ENCODE results near the gene CCND2.
"Not testable (repeated sequence)": the region's sequence is repeated elsewhere in the genome, so short reads cannot be mapped to it uniquely, and the experiment has no call there.

CCND2 gene

GRCh38 chr12:4273652-4274395 is at the start of gene CCND2:
Gene CCND2, plus strand, starts transcription at chr12:4273762. Its CDS starts 279 bp downstream, at chr12:4274041.
- peak; percentile 82 for DNase-seq (ENCODE audit: low spot score)

- DNase-seq (ENCODE audit: low spot score): no peak
Measured at GRCh38 chr12:4224206-4224889, 49.2 kb upstream of the CCND2 start.

GRCh38 chr12:4225571-4225970 is 48.0 kb upstream of the CCND2 start:
- DNase-seq (ENCODE audit: low spot score): no peak

GRCh38 chr12:4227046-4227445 is 46.5 kb upstream of the CCND2 start:
- no peak for DNase-seq (ENCODE audit: low spot score)

GRCh38 chr12:4228122-4228580 is 45.4 kb upstream of the CCND2 start:
- DNase-seq (ENCODE audit: low spot score): no peak

GRCh38 chr12:4230526-4230925 is 43.0 kb upstream of the CCND2 start:
- no peak for DNase-seq (ENCODE audit: low spot score)

GRCh38 chr12:4238577-4238976 is 35.0 kb upstream of the CCND2 start:
- DNase-seq (ENCODE audit: low spot score): no peak

GRCh38 chr12:4239746-4240145 is 33.8 kb upstream of the CCND2 start:
- DNase-seq (ENCODE audit: low spot score): no peak

- no peak for DNase-seq (ENCODE audit: low spot score)
Measured at GRCh38 chr12:4240161-4240783, 33.3 kb upstream of the CCND2 start.

- DNase-seq (ENCODE audit: low spot score): no peak
Measured at GRCh38 chr12:4240981-4241380, 32.6 kb upstream of the CCND2 start.

GRCh38 chr12:4241592-4241991 is 32.0 kb upstream of the CCND2 start:
- DNase-seq (ENCODE audit: low spot score): no peak

GRCh38 chr12:4242595-4242994 is 31.0 kb upstream of the CCND2 start:
- no peak for DNase-seq (ENCODE audit: low spot score)

GRCh38 chr12:4243091-4243490 is 30.5 kb upstream of the CCND2 start:
- DNase-seq (ENCODE audit: low spot score): no peak

- not testable (repeated sequence) for DNase-seq (ENCODE audit: low spot score)
Measured at GRCh38 chr12:4243491-4244100, 30.0 kb upstream of the CCND2 start.

GRCh38 chr12:4244868-4245267 is 28.7 kb upstream of the CCND2 start:
- DNase-seq (ENCODE audit: low spot score): no peak

- DNase-seq (ENCODE audit: low spot score): no peak
Measured at GRCh38 chr12:4245446-4245845, 28.1 kb upstream of the CCND2 start.

GRCh38 chr12:4246116-4246515 is 27.4 kb upstream of the CCND2 start:
- no peak for DNase-seq (ENCODE audit: low spot score)

- no peak for DNase-seq (ENCODE audit: low spot score)
Measured at GRCh38 chr12:4250691-4251090, 22.9 kb upstream of the CCND2 start.

- DNase-seq (ENCODE audit: low spot score): no peak
Measured at GRCh38 chr12:4251216-4251891, 22.2 kb upstream of the CCND2 start.

GRCh38 chr12:4251967-4252366 is 21.6 kb upstream of the CCND2 start:
- DNase-seq (ENCODE audit: low spot score): no peak

GRCh38 chr12:4252601-4253000 is 21.0 kb upstream of the CCND2 start:
- DNase-seq (ENCODE audit: low spot score): no peak
